CD4-positive, alpha-beta T cell (primary cell): ENCODE results near the gene ODF2. TPM values are rescaled to one million over a fixed set of nuclear protein-coding genes. Genes with fewer than 3 reads are reported as not detected.

Source experiments
- ATAC-seq: fragments of 200-7000 bp; cut with Tn5 transposase; one replicate; pipeline ENCODE4 v1.10.0; 2022; ENCODE audit warnings: mild to moderate bottlenecking; ENCODE audit not compliant: poor library complexity
- CTCF ChIA-PET: fragments of 350-600 bp; sonication (Branson Sonifier 250); formaldehyde crosslinking; loops from one replicate; lab custom pipeline; 2021; ENCODE audit warnings: antibody characterized with exemption, inconsistent platforms; lab: Charles Lee
- POLR2A ChIA-PET: fragments of 350-600 bp; sonication (Branson Sonifier 250); formaldehyde crosslinking; loops from one replicate; lab custom pipeline; 2021; ENCODE audit warnings: antibody characterized with exemption, inconsistent platforms; lab: Charles Lee
- DNase-seq, 14 experiments: peaks; one replicate each; pipeline ENCODE4 v3.0.0-alpha.2; 2013 to 2020; ENCODE audit warnings: mixed read lengths in 2 of 14
- H3K27ac ChIP-seq, 2 donors: one replicate each; pipeline versions ENCODE4 v1.5.1 to v1.7.0; 2013; ENCODE audit warnings: low read length in 2 of 2, low read depth in 1 of 2, mild to moderate bottlenecking in 1 of 2
- H3K27me3 ChIP-seq, 2 experiments: 1 replicate in 1 of 2; 2 replicates in 1 of 2; pipeline versions ENCODE4 v1.6.1 to v1.7.0; 2013; ENCODE audit warnings: low read length in 2 of 2, control low read depth in 1 of 2, mild to moderate bottlenecking in 1 of 2, moderate library complexity in 1 of 2; ENCODE audit not compliant: insufficient read depth in 2 of 2, control insufficient read depth in 1 of 2
- H3K36me3 ChIP-seq: one replicate; pipeline ENCODE4 v1.6.1; 2013; ENCODE audit warnings: low read length, control low read depth; ENCODE audit not compliant: insufficient read depth
- H3K4me1 ChIP-seq: one replicate; pipeline ENCODE4 v1.6.1; 2013; ENCODE audit warnings: low read length, control low read depth; ENCODE audit not compliant: insufficient read depth
- H3K4me3 ChIP-seq: one replicate; pipeline ENCODE4 v1.5.1; 2013; ENCODE audit warnings: mild to moderate bottlenecking, low read length, moderate library complexity
- H3K9me3 ChIP-seq, 2 experiments: 1 replicate in 1 of 2; 2 replicates in 1 of 2; pipeline versions ENCODE4 v1.6.1 to v1.7.0; 2013; ENCODE audit warnings: low read length in 2 of 2, mild to moderate bottlenecking in 2 of 2, control low read depth in 1 of 2, moderate library complexity in 1 of 2; ENCODE audit not compliant: control insufficient read depth in 1 of 2, insufficient read depth in 1 of 2
- H3K27ac Mint-ChIP-seq: one replicate; pipeline ENCODE4 v1.8.0; 2020; ENCODE audit warnings: mixed read lengths
- H3K27me3 Mint-ChIP-seq: one replicate; pipeline ENCODE4 v1.8.0; 2021; ENCODE audit warnings: mixed read lengths
- H3K36me3 Mint-ChIP-seq: one replicate; pipeline ENCODE4 v1.8.0; 2021; ENCODE audit warnings: low read depth, mixed read lengths
- H3K4me1 Mint-ChIP-seq: one replicate; pipeline ENCODE4 v1.8.0; 2021; ENCODE audit warnings: low read depth, mixed read lengths
- H3K4me3 Mint-ChIP-seq: one replicate; pipeline ENCODE4 v1.8.0; 2020; ENCODE audit warnings: mild to moderate bottlenecking, mixed read lengths
- H3K9me3 Mint-ChIP-seq: one replicate; pipeline ENCODE4 v1.8.0; 2020; ENCODE audit warnings: mixed read lengths
- CTCF ChIP-seq: fragments of 200-600 bp; IDR thresholded peaks from one replicate; pipeline ENCODE4 v1.8.0; 2022; ENCODE audit warnings: antibody characterized with exemption, mild to moderate bottlenecking
- intact Hi-C, 2 experiments: fragments of 100-400 bp; cut with DNase I in 1 of 2; cut with micrococcal nuclease in 1 of 2; formaldehyde crosslinking; loops; one replicate each; pipeline versions ENCODE4 v1.15.1 to v1.9.0; 2023 to 2025; cut with DNase I, micrococcal nuclease
- polyA plus RNA-seq, 2 donors: library from polyadenylated mRNA; unstranded; fragments of 120-200 nt; gene quantifications; one replicate each; pipeline ENCODE4 v1.2.1, GENCODE V29; 2013
- total RNA-seq, 174 experiments: library from RNA in 2 of 174; stranded (reverse) in 2 of 174; gene quantifications; one replicate each; pipeline ENCODE4 v1.2.3 and lab custom pipeline; 2021 to 2026

ODF2 gene
- 10 to 100 TPM; 18.3 to 21.3 TPM for total RNA-seq
- 27.3 TPM for polyA plus RNA-seq (2013, experiment 1 of 2)
- 37.4 TPM for polyA plus RNA-seq (2013, experiment 2 of 2)
- total RNA-seq (lab: John Stamatoyannopoulos, UW), result 34.5 to 156 (median 69.0) reads per million in 172 experiments

GRCh38 chr9:128455849-128456612, at the start of gene ODF2:
TSS of gene ODF2 (plus strand) at chr9:128456006. CDS start at chr9:128456092, 86 bp downstream.
- H3K4me3 Mint-ChIP-seq, result peak within 1 kb of the TSS; percentile 91
- H3K4me1 Mint-ChIP-seq, result peaks cover 11% of the 10 kb centered on the region
- ATAC-seq (peak; percentile 90), DNase-seq (peak; percentile 97 to 99 (median 98))
- H3K36me3 Mint-ChIP-seq, result peaks cover 19% of the 10 kb centered on the region
- Histone ChIP-seq H3K9me3 (no peaks in the 10 kb centered on the region), H3K4me1 (peaks cover 19% of the 10 kb centered on the region), H3K36me3 (peaks cover 20% of the 10 kb centered on the region), H3K27ac (peak within 1 kb of the TSS; percentile 83 to 86), H3K4me3 (peak within 1 kb of the TSS; percentile 91), H3K27me3 (no peaks in the 10 kb centered on the region)
- intact Hi-C loops, result loop anchor here (1.0 to 10.0 kb wide), 6 partner anchors 48 to 329 kb away; partner anchors contain the start of genes GLE1 (in 2 of the 2), COQ4 (in 1 of the 2), GOLGA2 (in 1 of the 2) and SPTAN1 (in 1 of the 2)
- POLR2A ChIA-PET, result interaction anchor here (0.6 to 1.3 kb wide), 5 partner anchors 9 to 97 kb away, joined by 3 to 7 read pairs (median 4); partner anchors contain the start of genes GLE1 and SPTAN1
- H3K27me3 Mint-ChIP-seq, result no peaks in the 10 kb centered on the region
- CTCF ChIA-PET, result interaction anchor here (0.7 to 1.3 kb wide), 5 partner anchors 17 to 115 kb away, joined by 3 to 5 read pairs (median 4); no protein-coding TSS in a partner anchor
- H3K27ac Mint-ChIP-seq, result peak within 1 kb of the TSS; percentile 89
- H3K9me3 Mint-ChIP-seq, result no peaks in the 10 kb centered on the region
- no peak for TF ChIP-seq CTCF

- no peak for TF ChIP-seq CTCF
- Mint-ChIP-seq H3K4me3 (no peak overlapping the region), H3K9me3 (no peaks in the 10 kb centered on the region), H3K27me3 (peaks cover 38% of the 10 kb centered on the region), H3K27ac (no peak overlapping the region), H3K4me1 (no peaks in the 10 kb centered on the region), H3K36me3 (no peaks in the 10 kb centered on the region)
- Histone ChIP-seq H3K9me3 (no peaks in the 10 kb centered on the region), H3K27ac (no peak overlapping the region), H3K4me1 (no peaks in the 10 kb centered on the region), H3K27me3 (peaks cover 15 to 16% of the 10 kb centered on the region in 2 experiments), H3K36me3 (no peaks in the 10 kb centered on the region), H3K4me3 (no peak overlapping the region)
- no peak for DNase-seq
- POLR2A ChIA-PET, result no interaction called here
- intact Hi-C loops, result no loop called here
- CTCF ChIA-PET, result no interaction called here
- no peak for ATAC-seq
Measured at GRCh38 chr9:128406848-128407391, 48.9 kb upstream of the ODF2 start.

GRCh38 chr9:128408963-128409431, 46.8 kb upstream of the ODF2 start:
- Histone ChIP-seq H3K4me3 (no peak overlapping the region), H3K27me3 (peaks cover 23 to 26% of the 10 kb centered on the region in 2 experiments), H3K36me3 (no peaks in the 10 kb centered on the region), H3K9me3 (peaks cover 0 to 6% of the 10 kb centered on the region in 2 experiments), H3K27ac (no peak overlapping the region), H3K4me1 (no peaks in the 10 kb centered on the region)
- H3K36me3 Mint-ChIP-seq, result no peaks in the 10 kb centered on the region
- ATAC-seq, result no peak
- POLR2A ChIA-PET, result no interaction called here
- no peaks in the 10 kb centered on the region for H3K9me3 Mint-ChIP-seq
- no peak for DNase-seq
- CTCF ChIA-PET, result no interaction called here
- H3K27me3 Mint-ChIP-seq, result peaks cover 47% of the 10 kb centered on the region
- TF ChIP-seq CTCF, result no peak
- H3K27ac Mint-ChIP-seq, result no peak overlapping the region
- H3K4me3 Mint-ChIP-seq, result no peak overlapping the region
- intact Hi-C loops, result no loop called here
- no peaks in the 10 kb centered on the region for H3K4me1 Mint-ChIP-seq
